Stimulated activated CD8-positive, alpha-beta memory T cell treated with anti-CD3 and anti-CD28 coated beads, Interleukin-4, amount 100 ng/mL, for 1 hour (primary cell): Measurements from ENCODE around the gene KYNU.
"Not testable (repeated sequence)": the region's sequence is repeated elsewhere in the genome, so short reads cannot be mapped to it uniquely, and the experiment has no call there.

Source experiments
- DNase-seq, 2 donors: peaks; one replicate each; pipeline ENCODE4 v3.0.0-alpha.2; 2020; ENCODE audit warnings: low read depth in 2 of 2, low spot score in 1 of 2

The KYNU gene

DNA sequence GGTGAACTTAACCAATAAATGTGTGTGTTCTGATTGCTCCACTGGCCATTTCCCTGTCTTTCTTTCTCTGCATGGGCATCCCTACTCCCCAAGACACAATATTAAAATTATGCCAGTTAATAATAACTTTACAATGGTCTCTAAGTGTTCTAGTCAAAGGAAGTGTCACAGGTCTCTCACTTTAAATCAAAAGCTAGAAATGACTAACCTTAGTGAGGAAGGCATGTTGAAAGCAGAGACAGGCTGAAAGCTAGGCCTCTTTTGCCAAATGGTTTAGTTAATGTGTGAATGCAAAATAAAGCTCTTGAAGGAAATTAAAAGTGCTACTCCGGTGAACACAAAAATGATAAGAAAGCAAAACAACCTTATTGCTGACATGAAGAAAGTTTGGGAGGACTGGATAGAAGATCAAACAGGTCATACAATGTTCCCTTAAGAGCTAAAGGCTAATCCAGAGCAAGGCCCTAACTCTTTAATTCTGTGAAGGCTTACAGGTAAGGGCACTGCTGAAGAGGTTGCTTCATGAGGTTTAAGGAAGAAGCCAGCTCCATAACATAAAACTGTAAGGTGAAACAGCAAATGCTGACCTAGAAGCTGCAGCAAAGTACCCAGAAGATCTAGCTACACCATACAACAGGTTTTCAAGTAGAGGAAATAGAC lies 207.8 kb downstream of the KYNU start:
- no peak for DNase-seq

DNA sequence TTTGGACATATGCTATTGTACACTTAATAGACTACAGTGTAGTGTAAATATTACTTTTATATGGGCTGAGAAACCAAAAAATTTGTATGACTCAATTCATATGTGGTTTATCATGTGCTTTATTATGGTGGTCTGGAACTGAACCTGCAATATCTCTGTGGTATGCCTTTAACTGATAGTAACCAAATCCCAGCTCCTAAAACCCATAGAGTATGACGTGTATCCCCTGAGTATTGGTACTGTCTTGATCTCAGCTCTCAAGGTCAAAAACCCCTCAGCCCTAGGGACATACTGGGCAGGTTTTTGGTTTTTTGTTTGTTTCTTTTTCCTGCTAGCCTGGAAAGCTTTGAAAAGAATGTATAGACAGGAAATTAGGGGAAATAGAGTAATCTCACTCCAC lies 209.6 kb downstream of the KYNU start:
- no peak for DNase-seq

DNA sequence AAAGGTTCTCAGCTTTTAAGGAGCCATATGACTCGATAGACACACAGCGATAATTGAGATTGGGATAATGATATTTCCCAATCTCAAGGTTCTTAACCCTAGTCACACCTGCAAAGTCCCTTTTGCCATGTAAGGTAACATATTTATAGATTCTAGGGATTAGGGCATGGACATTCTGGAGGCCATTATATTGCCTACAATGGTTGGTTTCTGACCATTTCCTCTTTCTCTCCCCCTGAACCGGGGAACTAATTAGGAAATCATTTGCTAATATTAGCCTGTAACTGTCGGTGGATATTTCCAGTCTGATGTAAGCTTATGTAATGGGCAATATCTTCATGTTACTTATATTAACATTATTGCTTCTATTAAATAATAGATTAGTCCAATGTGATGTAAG lies 210.9 kb downstream of the KYNU start:
- DNase-seq: no peak

DNA sequence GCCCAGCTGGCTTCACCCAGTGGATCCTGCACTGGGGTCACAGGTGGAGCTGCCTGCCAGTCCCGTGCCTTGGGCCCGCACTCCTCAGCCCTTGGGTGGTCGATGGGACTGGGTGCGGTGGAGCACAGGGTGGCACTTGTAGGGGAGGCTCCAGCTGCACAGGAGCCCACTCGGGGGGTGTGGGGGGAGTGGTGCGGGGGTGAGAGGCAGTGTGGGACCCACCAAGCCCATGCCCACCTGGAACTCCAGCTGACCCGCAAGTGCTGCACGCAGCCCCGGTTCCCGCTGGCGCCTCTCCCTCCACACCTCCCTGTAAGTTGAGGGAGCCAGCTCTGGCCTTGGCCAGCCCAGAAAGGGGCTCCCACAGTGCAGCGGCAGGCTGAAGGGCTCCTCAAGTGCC lies 212.1 kb downstream of the KYNU start:
- not testable (repeated sequence) for DNase-seq
